ENCODE results near the gene DYRK1B.

- TF ChIP-seq CTCF (IDR thresholded peaks at IDR 0.05) (no peak), POLR2AphosphoS5 (IDR thresholded peaks at IDR 0.05; ENCODE audit: low read depth, low read length) (no peak)
Observed at GRCh38 chr19:39818626-39819097, 15.3 kb downstream of the DYRK1B start.

Data from Panc1 (cell line).